HG03575 (cell line): ENCODE measurements around the gene SLC22A25.
"Not testable (repeated sequence)": the region's sequence is repeated elsewhere in the genome, so short reads cannot be mapped to it uniquely, and the experiment has no call there.

Experiments used
- ATAC-seq: cut with Tn5 transposase; IDR thresholded peaks from one replicate; pipeline ENCODE4 v1.9.1; 2021; ENCODE audit not compliant: unreplicated experiment, insufficient number of reproducible peaks, low FRiP score; ENCODE audit errors: extremely low read depth

The SLC22A25 gene

GRCh38 chr11:63243533-63243932 is at the start of gene SLC22A25:
Gene SLC22A25 (minus strand): TSS chr11:63243599. CDS start chr11:63229652, 13,947 bp downstream.
- no peak for ATAC-seq

DNA sequence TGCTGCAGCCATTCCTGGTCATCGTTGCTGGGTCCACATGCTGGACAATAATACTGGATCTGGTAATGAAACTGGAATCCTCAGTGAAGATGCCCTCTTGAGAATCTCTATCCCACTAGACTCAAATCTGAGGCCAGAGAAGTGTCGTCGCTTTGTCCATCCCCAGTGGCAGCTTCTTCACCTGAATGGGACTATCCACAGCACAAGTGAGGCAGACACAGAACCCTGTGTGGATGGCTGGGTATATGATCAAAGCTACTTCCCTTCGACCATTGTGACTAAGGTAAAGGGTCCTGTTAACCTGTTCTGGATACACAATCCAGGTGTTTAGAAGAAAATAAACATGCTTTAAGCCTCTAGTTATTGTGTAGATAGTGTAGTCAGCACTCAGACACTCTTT is 46.9 kb upstream of the SLC22A25 start:
- no peak for ATAC-seq

GRCh38 chr11:63289658-63290057 is 46.3 kb upstream of the SLC22A25 start:
- ATAC-seq, result no peak

DNA sequence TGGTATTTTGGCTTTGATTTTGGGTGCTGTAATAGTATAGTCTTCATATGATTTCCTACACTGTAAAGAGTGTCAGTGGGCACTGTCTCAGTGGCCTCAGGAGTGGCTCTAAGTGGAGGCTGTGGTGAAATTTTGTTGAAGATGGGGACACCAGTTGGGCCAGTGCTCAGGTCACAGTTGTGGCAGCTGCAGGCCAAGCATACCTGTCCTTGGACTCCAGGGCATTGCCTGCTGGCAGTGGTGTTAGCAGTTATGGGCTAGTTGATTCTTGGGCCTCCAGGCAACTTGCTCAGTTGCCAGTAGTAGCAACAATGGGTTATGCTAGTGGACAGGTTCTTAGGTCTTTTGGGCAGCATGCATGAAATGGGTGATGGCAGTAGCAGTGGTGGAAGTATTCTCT is 39.2 kb upstream of the SLC22A25 start:
- ATAC-seq, result no peak

GRCh38 chr11:63280920-63281319 is 37.5 kb upstream of the SLC22A25 start:
- ATAC-seq, result no peak

- ATAC-seq, result no peak
Observed at GRCh38 chr11:63277345-63277943, 34.0 kb upstream of the SLC22A25 start.

DNA sequence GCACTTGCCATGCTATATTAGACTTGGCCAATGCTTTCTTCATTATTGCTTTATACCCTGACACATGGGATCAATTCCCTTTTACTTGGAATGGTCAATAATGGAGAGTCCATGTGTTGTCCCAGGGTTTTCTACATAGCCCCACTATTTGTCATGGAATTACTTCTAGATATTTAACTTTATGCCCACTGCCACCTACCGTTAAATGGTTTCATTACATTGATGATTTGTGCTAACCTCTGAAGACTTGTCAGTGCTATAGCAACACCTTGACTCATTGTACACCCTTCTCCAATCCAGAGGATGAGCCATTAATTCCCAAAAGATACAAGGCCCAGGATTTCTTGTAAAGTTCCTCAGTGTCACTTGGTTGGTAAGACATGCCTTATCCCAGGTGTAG is 31.4 kb upstream of the SLC22A25 start:
- no peak for ATAC-seq

DNA sequence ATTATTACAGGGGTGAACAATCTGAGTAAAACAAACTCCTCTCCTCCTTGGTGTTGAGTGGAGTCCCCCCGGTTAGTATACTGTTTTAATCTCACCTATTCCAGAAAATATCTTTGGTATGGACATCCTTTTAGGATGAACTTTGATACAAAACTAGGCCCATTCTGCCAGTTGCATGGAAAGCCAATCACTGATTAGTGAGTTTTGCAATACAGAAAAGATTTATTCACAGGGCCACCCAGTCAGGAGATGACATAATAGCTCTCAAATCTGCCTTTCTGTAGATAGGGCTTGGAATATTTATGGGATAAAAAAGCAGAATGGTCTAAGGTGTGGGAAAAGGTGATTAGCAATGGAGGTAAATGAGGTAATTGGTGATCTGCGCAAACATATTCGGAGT is 30.3 kb upstream of the SLC22A25 start:
- no peak for ATAC-seq

- ATAC-seq, result no peak
Observed at GRCh38 chr11:63262547-63262946, 19.1 kb upstream of the SLC22A25 start.

DNA sequence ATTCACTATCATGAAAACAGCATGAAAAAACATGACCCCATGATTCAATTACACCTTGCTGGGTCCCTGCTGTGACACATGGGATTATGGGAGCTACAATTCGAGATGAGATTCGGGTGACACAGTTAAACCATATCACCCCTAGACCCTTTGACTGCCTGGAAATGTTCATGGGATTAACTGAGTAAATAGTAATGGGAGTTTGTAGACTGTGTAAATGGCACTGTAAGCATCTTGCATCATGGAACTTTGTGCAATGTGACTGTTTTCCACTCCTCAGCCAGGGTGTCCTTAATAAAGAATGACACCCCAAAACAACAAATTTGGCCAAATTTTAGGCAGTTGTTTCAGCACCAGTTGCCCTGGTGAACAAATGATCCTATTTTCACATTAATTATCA is 7.9 kb upstream of the SLC22A25 start:
- no peak for ATAC-seq

- no peak for ATAC-seq
Observed at GRCh38 chr11:63250162-63251050, 7.0 kb upstream of the SLC22A25 start.

DNA sequence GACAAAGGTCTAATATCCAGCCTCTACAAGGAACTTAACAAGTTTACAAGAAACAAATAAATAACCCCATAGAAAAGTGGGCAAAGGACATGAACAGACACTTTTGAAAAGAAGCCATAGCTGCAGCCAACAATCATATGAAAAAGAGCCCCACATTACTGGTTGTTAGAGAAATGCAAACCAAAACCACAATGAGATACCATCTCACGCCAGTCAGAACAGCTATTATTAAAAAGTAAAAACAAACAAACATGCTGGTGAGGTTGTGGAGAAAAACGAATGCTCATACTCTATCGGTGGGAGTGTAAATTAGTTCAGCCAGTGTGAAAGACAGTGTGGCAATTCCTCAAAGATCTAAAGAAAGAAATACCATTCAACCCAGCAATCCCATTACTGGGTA is 5.6 kb upstream of the SLC22A25 start:
- ATAC-seq, result no peak

- not testable (repeated sequence) for ATAC-seq
Observed at GRCh38 chr11:63247237-63248002, 4.0 kb upstream of the SLC22A25 start.

GRCh38 chr11:63246045-63246444 is 2.6 kb upstream of the SLC22A25 start:
- no peak for ATAC-seq

DNA sequence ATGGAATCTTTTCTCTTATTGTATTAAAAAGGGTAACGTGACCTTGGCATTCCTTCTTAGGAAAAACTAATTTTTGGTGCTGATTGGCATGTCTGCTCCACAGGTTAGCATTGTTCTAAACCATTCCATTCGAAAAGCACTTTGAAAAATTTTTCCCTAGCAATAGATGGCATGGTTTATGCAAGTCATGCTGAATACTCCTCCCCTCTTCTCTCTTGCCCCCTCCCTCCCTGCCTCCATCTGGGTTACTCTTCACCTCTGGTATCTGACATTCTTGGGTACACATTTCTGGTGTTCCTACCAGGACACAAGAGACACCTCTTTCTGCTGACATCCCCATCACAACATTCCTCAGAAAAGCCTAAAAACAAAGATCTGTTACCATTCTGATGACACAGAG is 1.5 kb upstream of the SLC22A25 start:
- no peak for ATAC-seq

- ATAC-seq, result no peak
Observed at GRCh38 chr11:63242089-63242781, 1.2 kb downstream of the SLC22A25 start.

- ATAC-seq, result no peak
Observed at GRCh38 chr11:63240791-63241379, 2.5 kb downstream of the SLC22A25 start.

GRCh38 chr11:63240098-63240497 is 3.3 kb downstream of the SLC22A25 start:
- no peak for ATAC-seq

- no peak for ATAC-seq
Observed at GRCh38 chr11:63239254-63239653, 4.1 kb downstream of the SLC22A25 start.
